ENCODE results near the gene FLNA. TPM values are rescaled to one million over a fixed set of nuclear protein-coding genes. Genes with fewer than 3 reads are reported as not detected.
A peak's percentile ranks its signal among the peaks of the same experiment; 100 is the strongest.

FLNA gene
- total and polyA plus RNA-seq, 2 donors (not counting 3 experiments of a cell fraction or from before 2014, with no cell fraction given): 658 to 1,474 TPM

GRCh38 chrX:154380787-154381186 is 6.4 kb upstream of the FLNA start:
- H3K27ac ChIP-seq (ENCODE audit: insufficient read depth, low read depth, low read length): no peak overlapping the region
- H3K9ac ChIP-seq (replicated peaks; ENCODE audit: extremely low read depth, insufficient read depth, low read length): no peak overlapping the region
- no peak for DNase-seq (ENCODE audit: low read depth, low spot score)
- BruUV-seq (replicated peaks): no TSS peak
- H3K4me2 ChIP-seq (ENCODE audit: insufficient read depth, low read length): peak overlapping the region; percentile 51
- peaks cover 6% of the 10 kb centered on the region for H3K4me1 ChIP-seq (ENCODE audit: control insufficient read depth, extremely low read depth, insufficient read depth, low read length)
- no peaks in the 10 kb centered on the region for H3K9me1 ChIP-seq (replicated peaks; ENCODE audit: control insufficient read depth, extremely low read depth, insufficient read depth, low read length)
- H3K27me3 ChIP-seq (ENCODE audit: control insufficient read depth in 2 of 2, insufficient read depth in 2 of 2, low read length in 2 of 2): no peaks in the 10 kb centered on the region
- H2AFZ ChIP-seq (ENCODE audit: low read depth, low read length): no peak overlapping the region
- dilution Hi-C loops (cut with MboI; ENCODE audit: extremely low pct_ligation_motif_present, low sequenced_read_pairs) (no loop called here), intact Hi-C loops (cut with micrococcal nuclease) (no loop called here)
- POLR2A ChIA-PET: no interaction called here
- H3K36me3 ChIP-seq (ENCODE audit: control insufficient read depth in 2 of 2, extremely low read depth in 1 of 2, insufficient read depth in 2 of 2, low read length in 2 of 2): no peaks in the 10 kb centered on the region
- H3K4me3 ChIP-seq (replicated peaks in 1 of 3; ENCODE audit: insufficient read depth in 1 of 3, low read depth in 1 of 3, low read length in 3 of 3): no peak overlapping the region
- H3K79me2 ChIP-seq (ENCODE audit: control insufficient read depth, insufficient read depth, low read length): peaks cover 17% of the 10 kb centered on the region
- no peaks in the 10 kb centered on the region for H3K9me3 ChIP-seq (replicated peaks; ENCODE audit: control insufficient read depth, insufficient read depth, low read length)
- H4K20me1 ChIP-seq (replicated peaks; ENCODE audit: control insufficient read depth, extremely low read depth, insufficient read depth, low read length): no peaks in the 10 kb centered on the region
- CTCF ChIA-PET: no interaction called here
- no peak for FAIRE-seq
- TF ChIP-seq GATA2 (IDR thresholded peaks at IDR 0.05; ENCODE audit: insufficient read depth, insufficient read length, low read depth, low read length) (no peak), FOS (IDR thresholded peaks at IDR 0.05; ENCODE audit: borderline replicate concordance, insufficient read depth, low read length) (no peak), EZH2 (IDR thresholded peaks at IDR 0.05; ENCODE audit: borderline replicate concordance, low read depth, low read length, severe bottlenecking) (no peak), MYC (IDR thresholded peaks at IDR 0.05; ENCODE audit: low read depth, low read length) (no peak), MAX (IDR thresholded peaks at IDR 0.05; ENCODE audit: insufficient read depth, insufficient read length) (no peak), POLR2AphosphoS5 (IDR thresholded peaks at IDR 0.05; ENCODE audit: insufficient read depth, low read depth, low read length) (no peak), CTCF (IDR thresholded peaks at IDR 0.05; ENCODE audit: extremely low read depth in 1 of 2, insufficient read depth in 1 of 2, low read depth in 1 of 2, low read length in 2 of 2) (no peak), JUN (IDR thresholded peaks at IDR 0.05; ENCODE audit: borderline replicate concordance, insufficient read depth, insufficient read length, low read depth) (no peak), POLR2A (IDR thresholded peaks at IDR 0.05; ENCODE audit: low read depth, low read length) (no peak)
